ENCODE results near the gene SMCO3. TPM values are rescaled to one million over a fixed set of nuclear protein-coding genes. Genes with fewer than 3 reads are reported as not detected.

Gene SMCO3
- total RNA-seq (2021; fragmentation: NEBNext Ultra II Directional; extraction: Animal tissue kit (Norgen Biotek cat#: 25700)) (not detected in 2 replicates), polyA plus RNA-seq (2011; rRNA removed) (not detected in 2 replicates), polyA minus RNA-seq (2011; rRNA and poly(A)+ RNA removed) (not detected in 2 replicates)
- polyA plus RNA-seq (2011; cell fraction: cytosol; rRNA removed), result not detected
- not detected for polyA plus RNA-seq (2011; cell fraction: nucleus; rRNA removed)
- 0.08 TPM in 1 of 4 replicates, not detected in the others for polyA plus RNA-seq (2012, experiment 1 of 2)
- not detected for polyA plus RNA-seq (2012, experiment 2 of 2)
- polyA plus RNA-seq (2013, experiment 1 of 2), result not detected
- polyA plus RNA-seq (2013, experiment 2 of 2), result not detected
- not detected for polyA minus RNA-seq (2011; cell fraction: cytosol; rRNA and poly(A)+ RNA removed)
- not detected for polyA minus RNA-seq (2011; cell fraction: nucleus; rRNA and poly(A)+ RNA removed)
- long read RNA-seq, experiment 1, result 0 reads
- long read RNA-seq, experiment 2, result 0 reads

DNA sequence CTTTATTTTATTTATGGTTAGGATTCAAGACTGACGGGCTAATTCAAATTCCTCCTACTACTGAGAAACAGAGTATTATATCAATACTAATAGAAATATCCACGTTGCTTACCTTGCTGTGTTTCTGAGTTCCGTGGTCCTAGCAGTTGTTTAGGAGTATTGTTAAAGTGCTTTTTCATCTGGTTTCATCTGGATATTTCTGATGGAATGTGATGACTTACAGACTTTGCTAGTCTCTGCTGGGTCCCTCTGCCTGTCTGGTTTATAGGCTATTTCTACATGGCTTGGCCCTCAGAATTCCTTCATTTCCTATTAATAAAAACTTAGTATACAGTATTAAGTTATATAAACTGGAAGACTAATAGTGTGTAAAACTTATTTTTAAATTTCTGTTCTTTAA lies at the start of gene SMCO3:
Gene SMCO3 (minus strand): TSS at position 169 of the 400 bp plus-strand sequence. CDS start 7,502 bp downstream, outside the sequence.
- H2BK120ac ChIP-seq (replicated peaks; ENCODE audit: low read depth, low read length), result no peak within 1 kb of the TSS
- H3K4me3 ChIP-seq (ENCODE audit: extremely low read depth in 1 of 4, insufficient read depth in 2 of 4, low read depth in 3 of 4, low read length in 4 of 4), result no peak within 1 kb of the TSS
- no peak within 1 kb of the TSS for H2BK20ac ChIP-seq (ENCODE audit: low read length)
- H3K23ac ChIP-seq (ENCODE audit: insufficient read length), result no peak within 1 kb of the TSS
- no peak within 1 kb of the TSS for H4K8ac ChIP-seq (ENCODE audit: extremely low read depth, insufficient read depth, low read length)
- no peak within 1 kb of the TSS for H3K14ac ChIP-seq (ENCODE audit: insufficient read length)
- H2BK15ac ChIP-seq (ENCODE audit: low read length), result no peak within 1 kb of the TSS
- no peaks in the 10 kb centered on the region for H3K79me1 ChIP-seq (ENCODE audit: low read depth, low read length)
- H2AFZ ChIP-seq (ENCODE audit: low read length), result no peak within 1 kb of the TSS
- H3K18ac ChIP-seq (ENCODE audit: extremely low read depth, low read length), result no peak within 1 kb of the TSS
- CTCF ChIA-PET (ENCODE audit: partially characterized antibody), result interaction anchor here (2.1 kb wide), 1 partner anchor 9 kb away, joined by 5 read pairs; no protein-coding TSS in a partner anchor
- H3K9ac ChIP-seq (replicated peaks in 1 of 4; ENCODE audit: extremely low read depth in 1 of 4, low read depth in 3 of 4, low read length in 3 of 4), result no peak within 1 kb of the TSS
- H3K27me3 ChIP-seq (replicated peaks in 1 of 4; ENCODE audit: control insufficient read depth in 3 of 4, extremely low read depth in 1 of 4, insufficient read depth in 3 of 4, low read length in 3 of 4), result no peaks in the 10 kb centered on the region
- no peak within 1 kb of the TSS for H4K91ac ChIP-seq (replicated peaks; ENCODE audit: insufficient read length, low read length)
- no peak within 1 kb of the TSS for H2AK5ac ChIP-seq (ENCODE audit: low read depth, low read length)
- no peak within 1 kb of the TSS for H3K56ac ChIP-seq (replicated peaks; ENCODE audit: insufficient read length, low read depth, low read length)
- no peak within 1 kb of the TSS for H2BK12ac ChIP-seq (ENCODE audit: low read depth, low read length)
- DNase-seq (ENCODE audit: low read depth in 1 of 2, low spot score in 2 of 2) (no peak), FAIRE-seq (no peak)
- POLR2A ChIA-PET (ENCODE audit: partially characterized antibody), result interaction anchor here (1.4 kb wide), 1 partner anchor 43 kb away, joined by 6 read pairs; a partner anchor contains a TSS
- no peaks in the 10 kb centered on the region for H3K79me2 ChIP-seq (ENCODE audit: control insufficient read depth in 1 of 2, insufficient read depth in 2 of 2, low read length in 2 of 2)
- no peak within 1 kb of the TSS for H3K27ac ChIP-seq (ENCODE audit: low read depth, low read length)
- H3K4me1 ChIP-seq (replicated peaks in 1 of 4; ENCODE audit: control insufficient read depth in 3 of 4, insufficient read depth in 4 of 4, low read length in 3 of 4), result no peaks in the 10 kb centered on the region
- no peaks in the 10 kb centered on the region for H3K23me2 ChIP-seq (ENCODE audit: low read depth, low read length)
- no peak within 1 kb of the TSS for H3K4ac ChIP-seq (replicated peaks; ENCODE audit: insufficient read length, low read depth, low read length)
- WGBS, 2 experiments (ENCODE audit: extremely low coverage in 1 of 2, insufficient coverage in 1 of 2, insufficient read length in 1 of 2, insufficient replicate concordance in 2 of 2, low coverage in 1 of 2, low lambda C conversion rate in 2 of 2, missing lambda C conversion rate in 1 of 2), result 80% methylated on average over 3 of the region's 3 CpGs; no CpG with 5 or more reads in 1 of the 2 experiments
- H3K36me3 ChIP-seq (ENCODE audit: control insufficient read depth in 2 of 4, insufficient read depth in 4 of 4, low read length in 3 of 4), result no peaks in the 10 kb centered on the region
- no peaks in the 10 kb centered on the region for H3K9me3 ChIP-seq (ENCODE audit: insufficient read depth in 2 of 2, low read depth in 1 of 2, low read length in 1 of 2)
- no peak within 1 kb of the TSS for H2BK5ac ChIP-seq (ENCODE audit: low read depth, low read length)
- no peak within 1 kb of the TSS for H3K4me2 ChIP-seq (ENCODE audit: insufficient read depth in 1 of 2, low read depth in 2 of 2, low read length in 2 of 2)
- H4K20me1 ChIP-seq (replicated peaks in 1 of 2; ENCODE audit: control insufficient read depth in 1 of 2, insufficient read depth in 2 of 2, low read length in 2 of 2), result no peaks in the 10 kb centered on the region
- H4K5ac ChIP-seq (ENCODE audit: insufficient read length, low read depth, low read length), result no peak within 1 kb of the TSS
- TF ChIP-seq, protein P1, sequence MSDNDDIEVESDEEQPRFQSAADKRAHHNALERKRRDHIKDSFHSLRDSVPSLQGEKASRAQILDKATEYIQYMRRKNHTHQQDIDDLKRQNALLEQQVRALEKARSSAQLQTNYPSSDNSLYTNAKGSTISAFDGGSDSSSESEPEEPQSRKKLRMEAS (IDR thresholded peaks at IDR 0.05), result no peak
- TF ChIP-seq RFX5 (IDR thresholded peaks at IDR 0.05; ENCODE audit: borderline replicate concordance, low read depth, low read length) (no peak), RNF2 (IDR thresholded peaks at IDR 0.05; ENCODE audit: borderline replicate concordance, low read depth, low read length, missing control alignments, poor library complexity, severe bottlenecking) (no peak), BACH1 (IDR thresholded peaks at IDR 0.05; ENCODE audit: low read length) (no peak), POLR2A (IDR thresholded peaks at IDR 0.05; ENCODE audit: control extremely low read depth in 1 of 2, low read depth in 2 of 2, low read length in 2 of 2) (no peak), SRF (IDR thresholded peaks at IDR 0.05; ENCODE audit: low read depth, low read length) (no peak), KDM5A (IDR thresholded peaks at IDR 0.05; ENCODE audit: low read length) (no peak), KDM1A (IDR thresholded peaks at IDR 0.05; ENCODE audit: borderline replicate concordance, low read length) (no peak), ASH2L (IDR thresholded peaks at IDR 0.05; ENCODE audit: low read length) (no peak), ATF3 (IDR thresholded peaks at IDR 0.05; ENCODE audit: insufficient read depth, low read depth, low read length) (no peak), TBP (IDR thresholded peaks at IDR 0.05; ENCODE audit: low read depth, low read length) (no peak), EZH2 (IDR thresholded peaks at IDR 0.05; ENCODE audit: low read depth, low read length, severe bottlenecking) (no peak)

Measured in H1 (cell line).